ENCODE data around the gene ABR.

The ABR gene

DNA sequence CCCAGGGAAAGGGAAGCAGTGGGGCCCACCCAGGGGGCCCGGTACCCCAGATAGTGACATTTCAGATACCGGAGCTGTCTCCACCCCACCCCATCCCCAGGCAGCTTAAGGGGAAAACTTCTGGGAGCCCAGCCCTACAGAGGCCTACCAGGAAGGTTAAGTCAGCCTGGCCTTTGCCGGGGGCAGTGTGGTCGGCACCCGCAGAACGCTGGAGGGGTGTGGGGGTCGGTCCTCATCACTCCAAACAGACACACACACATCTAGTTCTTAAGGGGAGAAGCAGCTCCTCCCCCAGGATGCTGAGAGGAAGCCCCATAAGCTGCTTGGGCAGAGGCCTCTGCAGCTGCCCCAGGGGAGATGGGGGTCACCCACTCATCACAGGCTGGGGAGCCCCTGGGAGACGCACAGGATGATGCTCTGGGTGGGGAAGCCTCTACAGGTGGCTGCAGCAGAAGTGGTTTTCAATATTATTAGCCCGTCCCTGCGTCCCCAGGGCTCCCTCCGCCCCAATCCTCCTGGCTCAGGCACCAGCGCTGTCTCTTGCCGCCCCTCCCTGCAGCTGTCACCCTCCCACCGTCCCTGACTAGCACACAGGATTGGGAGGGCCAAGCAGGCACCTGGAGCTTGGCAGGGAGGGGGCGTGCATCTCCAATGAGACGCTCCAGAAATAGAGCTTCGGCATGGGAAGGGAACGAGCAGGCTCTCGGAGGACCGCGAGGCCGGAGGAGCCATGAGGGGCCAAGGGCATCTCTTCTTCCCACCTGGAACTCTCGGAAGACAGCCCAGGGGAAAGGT, 1.4 kb upstream of the ABR start:
- Histone ChIP-seq H3F3A (ENCODE audit: insufficient read depth, low read length) (no peaks in the 10 kb centered on the region), H3K36me3 (replicated peaks; ENCODE audit: insufficient read depth, low read length) (no peaks in the 10 kb centered on the region), H3K4me1 (ENCODE audit: low read length) (no peaks in the 10 kb centered on the region), H3K27ac (ENCODE audit: low read length) (no peak overlapping the region), H3K4me3 (ENCODE audit: low read length) (no peak overlapping the region), H3K9ac (ENCODE audit: low read length) (no peak overlapping the region), H2AFZ (ENCODE audit: low read length) (no peak overlapping the region), H3K4me2 (ENCODE audit: low read depth, low read length) (no peak overlapping the region), H3K9me2 (replicated peaks; ENCODE audit: insufficient read depth, low read length) (no peaks in the 10 kb centered on the region), H4K20me1 (ENCODE audit: insufficient read depth, low read length) (no peaks in the 10 kb centered on the region), H3K79me2 (ENCODE audit: low read length) (no peaks in the 10 kb centered on the region), H3K27me3 (replicated peaks; ENCODE audit: insufficient read depth, low read length) (peaks cover 93% of the 10 kb centered on the region), H3K9me3 (replicated peaks; ENCODE audit: insufficient read depth, low read length) (no peaks in the 10 kb centered on the region)
- TF ChIP-seq EZH2 (optimal IDR thresholded peaks at IDR 0.05; ENCODE audit: low read depth, low read length) (no peak), EZH2phosphoT487 (IDR thresholded peaks at IDR 0.05; ENCODE audit: low read length) (no peak)
- TF ChIP-seq, protein P1, sequence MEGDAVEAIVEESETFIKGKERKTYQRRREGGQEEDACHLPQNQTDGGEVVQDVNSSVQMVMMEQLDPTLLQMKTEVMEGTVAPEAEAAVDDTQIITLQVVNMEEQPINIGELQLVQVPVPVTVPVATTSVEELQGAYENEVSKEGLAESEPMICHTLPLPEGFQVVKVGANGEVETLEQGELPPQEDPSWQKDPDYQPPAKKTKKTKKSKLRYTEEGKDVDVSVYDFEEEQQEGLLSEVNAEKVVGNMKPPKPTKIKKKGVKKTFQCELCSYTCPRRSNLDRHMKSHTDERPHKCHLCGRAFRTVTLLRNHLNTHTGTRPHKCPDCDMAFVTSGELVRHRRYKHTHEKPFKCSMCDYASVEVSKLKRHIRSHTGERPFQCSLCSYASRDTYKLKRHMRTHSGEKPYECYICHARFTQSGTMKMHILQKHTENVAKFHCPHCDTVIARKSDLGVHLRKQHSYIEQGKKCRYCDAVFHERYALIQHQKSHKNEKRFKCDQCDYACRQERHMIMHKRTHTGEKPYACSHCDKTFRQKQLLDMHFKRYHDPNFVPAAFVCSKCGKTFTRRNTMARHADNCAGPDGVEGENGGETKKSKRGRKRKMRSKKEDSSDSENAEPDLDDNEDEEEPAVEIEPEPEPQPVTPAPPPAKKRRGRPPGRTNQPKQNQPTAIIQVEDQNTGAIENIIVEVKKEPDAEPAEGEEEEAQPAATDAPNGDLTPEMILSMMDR (IDR thresholded peaks at IDR 0.05; ENCODE audit: low read length), result no peak
- DNase-seq, result no peak

- H3K27ac ChIP-seq (ENCODE audit: low read length), result no peak overlapping the region
- no peaks in the 10 kb centered on the region for H3K9me2 ChIP-seq (replicated peaks; ENCODE audit: insufficient read depth, low read length)
- H2AFZ ChIP-seq (ENCODE audit: low read length), result no peak overlapping the region
- H3K9ac ChIP-seq (ENCODE audit: low read length), result no peak overlapping the region
- TF ChIP-seq, protein P1 (IDR thresholded peaks at IDR 0.05; ENCODE audit: low read length), result no peak
- TF ChIP-seq EZH2phosphoT487 (IDR thresholded peaks at IDR 0.05; ENCODE audit: low read length) (no peak), EZH2 (optimal IDR thresholded peaks at IDR 0.05; ENCODE audit: low read depth, low read length) (no peak)
- H3K79me2 ChIP-seq (ENCODE audit: low read length), result no peaks in the 10 kb centered on the region
- peaks cover 90% of the 10 kb centered on the region for H3K27me3 ChIP-seq (replicated peaks; ENCODE audit: insufficient read depth, low read length)
- no peaks in the 10 kb centered on the region for H3F3A ChIP-seq (ENCODE audit: insufficient read depth, low read length)
- no peak overlapping the region for H3K4me2 ChIP-seq (ENCODE audit: low read depth, low read length)
- H3K4me3 ChIP-seq (ENCODE audit: low read length), result no peak overlapping the region
- H3K36me3 ChIP-seq (replicated peaks; ENCODE audit: insufficient read depth, low read length), result no peaks in the 10 kb centered on the region
- no peak for DNase-seq
- no peaks in the 10 kb centered on the region for H4K20me1 ChIP-seq (ENCODE audit: insufficient read depth, low read length)
- H3K4me1 ChIP-seq (ENCODE audit: low read length), result no peaks in the 10 kb centered on the region
- H3K9me3 ChIP-seq (replicated peaks; ENCODE audit: insufficient read depth, low read length), result no peaks in the 10 kb centered on the region
Measured at GRCh38 chr17:1179112-1179817, 516 bp downstream of the ABR start.

DNA sequence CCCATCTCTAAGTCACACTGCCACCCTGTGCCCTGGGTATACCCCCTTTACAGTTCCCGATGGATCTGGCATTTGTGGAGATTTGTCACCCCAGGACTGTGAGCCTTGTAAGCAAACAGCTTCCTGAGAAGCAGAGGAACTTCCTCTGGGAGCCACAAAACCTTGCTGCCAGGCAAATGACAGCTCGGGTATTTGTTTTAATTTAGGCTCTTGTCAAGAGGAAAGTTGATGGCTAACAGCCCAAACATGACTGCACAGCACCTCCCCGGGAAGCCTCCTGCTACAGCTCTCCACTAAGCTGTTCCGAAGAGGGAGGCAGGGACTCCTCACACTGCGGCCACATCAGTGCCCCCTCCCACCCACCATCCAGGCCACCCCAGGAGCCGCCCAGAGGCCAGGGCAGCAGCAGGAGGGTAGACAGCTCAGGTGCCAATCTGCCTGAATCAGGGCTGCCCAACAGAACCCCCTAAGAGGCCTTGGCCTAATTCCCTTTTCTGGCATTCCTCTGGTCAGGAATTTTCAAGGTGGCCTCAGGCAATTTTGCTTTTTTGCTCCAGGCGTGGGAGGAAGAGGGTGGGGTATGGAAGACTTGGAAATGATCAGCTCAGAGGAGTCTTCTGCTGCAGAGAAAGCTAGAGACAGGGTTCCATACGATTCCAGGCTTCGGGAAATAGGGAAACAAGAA, 2.6 kb downstream of the ABR start:
- TF ChIP-seq, protein P1 (IDR thresholded peaks at IDR 0.05; ENCODE audit: low read length), result no peak
- TF ChIP-seq EZH2 (optimal IDR thresholded peaks at IDR 0.05; ENCODE audit: low read depth, low read length), result no peak
- no peak for TF ChIP-seq EZH2phosphoT487 (IDR thresholded peaks at IDR 0.05; ENCODE audit: low read length)
- Histone ChIP-seq H3K79me2 (ENCODE audit: low read length) (no peaks in the 10 kb centered on the region), H2AFZ (ENCODE audit: low read length) (no peak overlapping the region), H3K36me3 (replicated peaks; ENCODE audit: insufficient read depth, low read length) (no peaks in the 10 kb centered on the region), H3K4me1 (ENCODE audit: low read length) (no peaks in the 10 kb centered on the region), H3K4me3 (ENCODE audit: low read length) (no peak overlapping the region), H3K27ac (ENCODE audit: low read length) (no peak overlapping the region), H3K9me2 (replicated peaks; ENCODE audit: insufficient read depth, low read length) (no peaks in the 10 kb centered on the region), H3K4me2 (ENCODE audit: low read depth, low read length) (no peak overlapping the region), H3K9ac (ENCODE audit: low read length) (no peak overlapping the region), H3F3A (ENCODE audit: insufficient read depth, low read length) (no peaks in the 10 kb centered on the region), H3K27me3 (replicated peaks; ENCODE audit: insufficient read depth, low read length) (peaks cover 84% of the 10 kb centered on the region), H3K9me3 (replicated peaks; ENCODE audit: insufficient read depth, low read length) (no peaks in the 10 kb centered on the region), H4K20me1 (ENCODE audit: insufficient read depth, low read length) (no peaks in the 10 kb centered on the region)
- no peak for DNase-seq

All from MM.1S (cell line).